ENCODE data around the gene SMIM27. TPM values are rescaled to one million over a fixed set of nuclear protein-coding genes. Genes with fewer than 3 reads are reported as not detected.

The SMIM27 gene
- total RNA-seq, 2 experiments from 2014 or later, result 20.8 to 22.2 TPM

DNA sequence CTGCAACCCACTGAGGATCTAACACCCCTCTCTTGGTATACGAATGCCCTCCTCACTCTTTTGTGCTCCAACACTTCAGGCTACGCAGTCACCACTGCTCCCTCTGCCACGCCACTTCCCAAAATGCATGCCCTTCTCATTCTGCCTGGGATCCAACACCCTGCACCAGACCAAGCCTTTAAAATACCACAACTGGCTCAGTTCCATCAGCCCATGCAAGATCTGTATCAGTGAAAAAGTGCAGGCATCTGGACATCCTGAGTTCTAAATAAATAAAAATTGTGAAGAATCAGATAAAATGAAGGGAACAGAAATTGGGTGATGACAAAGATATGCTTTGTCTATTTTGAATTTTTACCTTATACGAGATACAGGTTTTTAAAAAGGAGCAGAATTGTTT is 18.1 kb downstream of the SMIM27 start:
- Mint-ChIP-seq H3K27ac (peak overlapping the region; percentile 25), H3K4me3 (no peak overlapping the region), H3K9me3 (ENCODE audit: low read depth) (no peaks in the 10 kb centered on the region), H3K36me3 (peaks cover 26% of the 10 kb centered on the region), H3K4me1 (peaks cover 43% of the 10 kb centered on the region), H3K27me3 (no peaks in the 10 kb centered on the region)
- DNase-seq (no peak), ATAC-seq (no peak)
- CTCF ChIA-PET, result no interaction called here

DNA sequence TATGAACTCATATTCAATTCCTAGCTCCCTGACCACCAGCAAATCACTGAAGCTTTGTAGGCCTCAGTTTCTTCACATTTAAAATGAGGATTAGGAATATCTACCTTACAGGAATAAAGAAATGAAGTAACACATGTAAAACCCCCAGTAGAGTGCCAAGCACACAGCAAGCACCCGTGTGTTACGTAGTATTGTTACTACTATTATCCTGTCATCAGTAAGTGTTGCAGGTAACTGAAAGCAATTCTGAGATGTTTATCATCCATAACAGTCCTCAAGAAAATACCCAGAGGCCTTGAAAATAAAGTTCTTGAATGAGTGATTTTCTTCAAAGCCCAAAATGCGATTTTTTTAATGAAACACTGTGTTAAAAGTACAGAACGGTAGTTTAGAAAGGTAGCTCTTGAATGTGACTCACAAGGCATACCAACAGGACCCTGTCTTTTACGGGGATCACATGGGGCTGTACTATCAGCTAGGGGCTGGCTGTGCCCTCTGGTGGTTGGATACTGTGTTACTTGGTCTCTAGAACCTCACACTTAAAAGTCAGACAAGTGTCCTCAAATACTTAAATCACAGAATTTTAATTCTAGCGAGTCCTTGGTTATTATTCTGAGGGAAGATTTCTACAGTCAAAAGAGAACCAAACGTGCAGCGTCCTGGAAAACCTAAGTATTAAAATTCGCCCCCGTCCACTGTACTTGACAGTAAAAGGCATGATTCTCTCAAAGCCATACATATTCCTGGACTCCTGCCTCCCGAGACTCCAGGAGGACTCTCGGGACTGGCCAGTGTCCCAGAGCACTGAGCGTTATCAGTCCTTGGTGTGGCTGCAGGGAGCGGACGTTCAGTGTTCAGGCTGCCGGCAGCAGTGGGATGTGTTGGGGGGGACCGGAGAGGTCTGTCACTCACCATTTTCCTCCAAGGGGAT is 20.1 kb downstream of the SMIM27 start:
- peaks cover 27% of the 10 kb centered on the region for H3K4me1 Mint-ChIP-seq
- peak; percentile 85 for ATAC-seq
- peak overlapping the region; percentile 98 for H3K27ac Mint-ChIP-seq
- H3K36me3 Mint-ChIP-seq, result peaks cover 11% of the 10 kb centered on the region
- CTCF ChIA-PET, result interaction anchor here (0.6 to 12.5 kb wide), 17 partner anchors 9 to 452 kb away, joined by 3 to 454 read pairs (median 4); partner anchors contain the start of genes ACO1, DNAJA1, RIGI and SMIM27
- H3K27me3 Mint-ChIP-seq, result no peaks in the 10 kb centered on the region
- no peaks in the 10 kb centered on the region for H3K9me3 Mint-ChIP-seq (ENCODE audit: low read depth)
- H3K4me3 Mint-ChIP-seq, result peak overlapping the region; percentile 97
- peak; percentile 89 for DNase-seq

DNA sequence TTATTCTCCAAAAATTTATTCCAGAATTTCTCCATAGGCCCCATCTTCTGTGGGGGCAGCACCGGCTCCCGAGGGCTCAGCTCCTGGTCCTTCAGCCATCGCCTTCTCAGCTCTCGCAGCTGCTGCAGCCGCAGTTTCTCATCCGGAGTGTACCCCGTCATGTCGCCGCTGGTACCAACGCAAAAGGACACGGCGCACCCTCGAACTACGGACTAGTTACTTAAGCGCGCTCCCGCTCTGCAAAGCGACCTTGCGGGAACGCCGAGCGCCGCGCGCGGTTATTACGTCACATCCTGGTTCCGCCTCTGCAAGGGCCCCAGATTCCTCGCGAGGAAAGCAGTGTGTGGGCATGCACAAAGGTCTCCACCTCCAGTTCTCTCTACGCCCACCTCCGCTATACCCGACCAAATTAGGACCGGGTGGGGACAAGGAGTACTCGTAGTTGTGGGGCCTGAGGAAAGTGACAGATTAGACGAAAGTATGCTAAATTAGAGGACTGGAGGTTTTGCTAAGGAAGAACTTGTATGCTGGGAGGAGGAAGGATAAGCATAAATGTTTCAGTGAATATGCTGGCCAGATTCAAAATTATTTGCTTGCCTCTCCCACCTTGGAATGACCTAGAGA is 20.9 kb downstream of the SMIM27 start, which contains the start of gene NDUFB6:
NDUFB6 (minus strand) TSS at position 260 of the 624 bp plus-strand sequence; CDS start at position 161, 99 bp downstream.
- peak; percentile 92 for ATAC-seq
- peaks cover 26% of the 10 kb centered on the region for H3K4me1 Mint-ChIP-seq
- peak within 1 kb of the TSS; percentile 97 for H3K4me3 Mint-ChIP-seq
- H3K9me3 Mint-ChIP-seq (ENCODE audit: low read depth), result no peaks in the 10 kb centered on the region
- peak within 1 kb of the TSS; percentile 98 for H3K27ac Mint-ChIP-seq
- DNase-seq, result peak; percentile 98
- no peaks in the 10 kb centered on the region for H3K27me3 Mint-ChIP-seq
- H3K36me3 Mint-ChIP-seq, result peaks cover 7% of the 10 kb centered on the region
- CTCF ChIA-PET, result interaction anchor here (0.6 to 12.5 kb wide), 12 partner anchors 9 to 431 kb away, joined by 3 to 454 read pairs (median 6); partner anchors contain the start of genes ACO1, RIGI, SMIM27 and TOPORS

DNA sequence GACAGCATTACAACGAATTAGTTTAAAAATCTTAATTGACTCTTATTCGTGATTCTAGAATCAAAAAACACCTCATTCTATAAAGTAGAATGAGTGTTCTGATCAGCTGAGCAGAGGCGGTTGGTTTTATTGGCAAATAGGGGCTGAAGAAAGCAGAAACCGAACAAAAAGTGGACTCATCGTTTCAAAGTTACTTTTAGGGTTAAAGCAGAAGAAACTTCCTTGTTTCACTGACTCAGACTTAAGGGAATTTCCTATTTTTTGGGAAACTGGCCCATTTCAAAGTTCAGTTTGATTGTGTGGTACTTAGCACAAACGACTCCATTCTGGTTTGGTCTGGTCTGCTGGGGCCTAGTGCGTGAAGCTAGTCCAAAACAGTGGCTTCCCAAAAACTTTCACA is 21.7 kb downstream of the SMIM27 start:
- CTCF ChIA-PET, result interaction anchor here (0.6 to 12.5 kb wide), 11 partner anchors 8 to 602 kb away, joined by 3 to 454 read pairs (median 4); partner anchors contain the start of genes ACO1, RIGI, SMIM27 and TOPORS
- no peak for ATAC-seq
- Mint-ChIP-seq H3K27ac (peak overlapping the region; percentile 98), H3K4me1 (peaks cover 28% of the 10 kb centered on the region), H3K36me3 (peaks cover 3% of the 10 kb centered on the region), H3K9me3 (ENCODE audit: low read depth) (no peaks in the 10 kb centered on the region), H3K27me3 (peaks cover 7% of the 10 kb centered on the region), H3K4me3 (peak overlapping the region; percentile 97)
- no peak for DNase-seq

DNA sequence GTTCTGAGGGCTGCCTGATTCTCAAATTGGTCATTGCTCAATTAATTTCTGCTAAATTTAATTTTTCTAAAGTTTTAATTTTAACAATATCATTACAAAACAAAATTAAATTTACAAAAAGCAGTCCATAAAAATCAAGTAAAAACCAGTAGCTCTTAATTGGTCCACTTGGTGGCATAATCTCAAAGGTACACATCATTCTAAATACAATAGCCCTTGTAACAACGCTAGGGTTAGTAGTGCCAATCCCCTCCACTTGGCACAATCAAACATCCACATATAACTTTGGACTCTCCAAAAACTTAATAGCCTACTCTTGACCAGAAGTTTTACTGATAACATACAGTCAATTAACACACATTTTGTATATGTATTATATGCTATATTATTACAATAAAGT is 22.7 kb downstream of the SMIM27 start:
- Mint-ChIP-seq H3K36me3 (peaks cover 2% of the 10 kb centered on the region), H3K4me3 (no peak overlapping the region), H3K27ac (no peak overlapping the region), H3K9me3 (ENCODE audit: low read depth) (no peaks in the 10 kb centered on the region), H3K27me3 (peaks cover 8% of the 10 kb centered on the region), H3K4me1 (peaks cover 35% of the 10 kb centered on the region)
- ATAC-seq (no peak), DNase-seq (no peak)
- CTCF ChIA-PET, result interaction anchor here (0.7 to 12.5 kb wide), 7 partner anchors 9 to 198 kb away, joined by 3 to 454 read pairs (median 18); partner anchors contain the start of genes ACO1, RIGI, SMIM27 and TOPORS

DNA sequence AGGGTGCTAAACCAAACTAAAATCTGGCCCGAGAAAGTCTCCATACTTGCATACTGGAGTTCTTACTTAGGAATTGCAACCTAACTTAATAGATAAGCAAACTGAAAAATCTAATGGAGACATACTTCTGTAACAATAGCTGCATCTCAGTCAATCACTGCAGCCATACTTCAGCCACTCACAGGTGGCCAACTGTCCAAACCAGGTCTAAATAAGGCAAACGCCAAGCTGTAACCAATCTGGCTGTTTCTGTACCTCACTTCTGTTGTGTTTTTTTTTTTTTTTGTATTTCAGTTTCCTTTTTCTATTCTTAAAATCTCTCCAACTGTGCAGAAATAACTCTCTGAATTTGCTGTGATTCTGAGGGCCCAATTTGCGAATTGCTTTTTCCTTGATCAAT is 25.2 kb downstream of the SMIM27 start:
- H3K27ac Mint-ChIP-seq, result no peak overlapping the region
- no peaks in the 10 kb centered on the region for H3K36me3 Mint-ChIP-seq
- H3K27me3 Mint-ChIP-seq, result peaks cover 13% of the 10 kb centered on the region
- no peak for ATAC-seq
- no peak for DNase-seq
- peaks cover 27% of the 10 kb centered on the region for H3K4me1 Mint-ChIP-seq
- no peak overlapping the region for H3K4me3 Mint-ChIP-seq
- CTCF ChIA-PET, result interaction anchor here (1.1 to 12.5 kb wide), 3 partner anchors 27 to 200 kb away, joined by 3 to 454 read pairs (median 83); partner anchors contain the start of gene ACO1
- no peaks in the 10 kb centered on the region for H3K9me3 Mint-ChIP-seq (ENCODE audit: low read depth)

DNA sequence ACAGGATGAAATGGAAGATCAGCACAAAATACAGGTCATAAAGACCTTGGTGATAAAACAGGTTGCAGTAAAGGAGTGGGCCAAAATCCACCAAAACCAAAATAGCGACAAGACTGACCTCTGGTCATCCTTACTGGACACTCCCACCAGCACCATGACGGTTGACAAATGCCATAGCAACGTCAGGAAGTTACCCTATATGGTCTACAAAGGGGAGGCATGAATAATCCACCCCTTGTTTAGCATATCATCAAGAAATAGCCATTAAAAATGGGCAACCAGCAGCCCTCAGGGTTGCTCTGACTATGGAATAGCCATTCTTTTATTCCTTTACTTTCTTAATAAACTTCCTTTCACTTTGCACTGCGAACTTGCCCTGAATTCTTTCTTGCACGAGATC is 26.8 kb downstream of the SMIM27 start:
- no peak overlapping the region for H3K4me3 Mint-ChIP-seq
- no peak for ATAC-seq
- peaks cover 18% of the 10 kb centered on the region for H3K4me1 Mint-ChIP-seq
- CTCF ChIA-PET, result interaction anchor here (1.0 to 12.5 kb wide), 16 partner anchors 9 to 398 kb away, joined by 3 to 454 read pairs (median 6); partner anchors contain the start of gene ACO1
- H3K36me3 Mint-ChIP-seq, result no peaks in the 10 kb centered on the region
- DNase-seq, result no peak
- no peak overlapping the region for H3K27ac Mint-ChIP-seq
- no peaks in the 10 kb centered on the region for H3K9me3 Mint-ChIP-seq (ENCODE audit: low read depth)
- H3K27me3 Mint-ChIP-seq, result peaks cover 15% of the 10 kb centered on the region

DNA sequence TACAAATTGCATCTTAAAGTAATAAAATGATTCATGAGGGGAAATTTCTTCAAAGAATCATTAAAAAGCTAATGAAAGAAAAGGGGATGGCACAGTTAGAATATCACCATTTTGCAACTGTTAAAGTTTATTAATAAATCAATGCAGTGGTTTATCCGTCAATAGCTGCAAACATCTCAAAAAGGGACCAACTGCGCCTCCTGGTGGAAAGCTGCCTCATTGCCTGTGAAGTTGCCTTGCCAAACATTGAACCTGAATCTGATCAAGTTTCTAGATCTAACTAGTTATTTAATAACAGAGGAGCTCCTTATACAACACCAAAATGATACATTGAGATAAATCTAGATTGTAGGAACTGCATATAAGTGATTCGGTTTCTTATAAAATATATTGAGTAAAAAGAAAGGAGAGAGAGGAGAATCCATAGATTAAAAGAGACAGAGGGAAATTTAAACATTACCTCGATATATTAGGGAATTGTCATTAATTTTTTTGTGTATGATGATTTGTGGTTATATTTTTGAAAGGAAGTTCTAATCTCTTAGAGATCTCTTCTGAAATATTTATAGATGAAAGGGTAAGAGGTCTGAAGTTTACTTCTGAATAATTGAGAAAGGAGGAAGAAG is 27.7 kb downstream of the SMIM27 start:
- Mint-ChIP-seq H3K36me3 (no peaks in the 10 kb centered on the region), H3K27ac (no peak overlapping the region), H3K27me3 (peaks cover 18% of the 10 kb centered on the region), H3K4me1 (peaks cover 17% of the 10 kb centered on the region), H3K4me3 (no peak overlapping the region), H3K9me3 (ENCODE audit: low read depth) (no peaks in the 10 kb centered on the region)
- DNase-seq (peak; percentile 84), ATAC-seq (peak; percentile 81)
- CTCF ChIA-PET, result interaction anchor here (0.6 to 12.5 kb wide), 27 partner anchors 8 to 397 kb away, joined by 3 to 454 read pairs (median 4); partner anchors contain the start of genes ACO1, RIGI, SMIM27 and TOPORS

DNA sequence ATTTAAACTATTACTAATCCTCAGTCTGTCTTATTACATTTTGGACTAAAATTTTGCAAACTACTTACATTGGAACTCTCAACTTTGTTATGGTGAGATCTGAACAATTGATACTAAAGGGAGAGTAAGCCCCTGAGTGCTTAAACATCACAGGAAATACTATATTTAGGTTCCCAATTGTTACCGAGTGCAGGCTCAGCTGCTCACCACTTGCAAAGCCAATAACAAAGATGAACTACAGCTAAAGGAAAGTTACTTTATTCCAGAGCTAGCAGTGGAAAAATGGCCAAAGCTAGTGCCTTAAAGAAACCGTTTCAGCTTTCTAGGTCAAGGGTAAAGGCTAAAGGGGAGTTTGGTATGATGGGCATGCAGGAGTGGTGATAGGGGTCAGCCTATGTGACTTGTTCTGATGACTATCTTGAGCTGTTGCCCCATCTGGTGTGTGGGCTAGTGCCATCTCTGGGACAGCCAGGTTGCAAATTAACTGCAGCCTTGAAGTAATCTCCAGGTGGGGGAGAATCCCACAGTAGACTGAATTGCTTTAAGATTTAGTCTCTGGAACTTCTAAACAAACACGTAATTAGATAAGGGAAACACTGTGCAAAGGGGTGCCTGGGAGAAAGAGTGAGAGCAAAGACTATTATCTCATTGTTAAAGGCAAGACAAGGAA is 28.6 kb downstream of the SMIM27 start:
- Mint-ChIP-seq H3K9me3 (ENCODE audit: low read depth) (no peaks in the 10 kb centered on the region), H3K27ac (no peak overlapping the region), H3K4me1 (peaks cover 17% of the 10 kb centered on the region), H3K27me3 (peaks cover 27% of the 10 kb centered on the region), H3K4me3 (no peak overlapping the region), H3K36me3 (no peaks in the 10 kb centered on the region)
- no peak for ATAC-seq
- DNase-seq, result no peak
- CTCF ChIA-PET, result interaction anchor here (0.7 to 12.5 kb wide), 20 partner anchors 7 to 387 kb away, joined by 3 to 454 read pairs (median 4); partner anchors contain the start of genes ACO1, NDUFB6, RIGI and SMIM27

DNA sequence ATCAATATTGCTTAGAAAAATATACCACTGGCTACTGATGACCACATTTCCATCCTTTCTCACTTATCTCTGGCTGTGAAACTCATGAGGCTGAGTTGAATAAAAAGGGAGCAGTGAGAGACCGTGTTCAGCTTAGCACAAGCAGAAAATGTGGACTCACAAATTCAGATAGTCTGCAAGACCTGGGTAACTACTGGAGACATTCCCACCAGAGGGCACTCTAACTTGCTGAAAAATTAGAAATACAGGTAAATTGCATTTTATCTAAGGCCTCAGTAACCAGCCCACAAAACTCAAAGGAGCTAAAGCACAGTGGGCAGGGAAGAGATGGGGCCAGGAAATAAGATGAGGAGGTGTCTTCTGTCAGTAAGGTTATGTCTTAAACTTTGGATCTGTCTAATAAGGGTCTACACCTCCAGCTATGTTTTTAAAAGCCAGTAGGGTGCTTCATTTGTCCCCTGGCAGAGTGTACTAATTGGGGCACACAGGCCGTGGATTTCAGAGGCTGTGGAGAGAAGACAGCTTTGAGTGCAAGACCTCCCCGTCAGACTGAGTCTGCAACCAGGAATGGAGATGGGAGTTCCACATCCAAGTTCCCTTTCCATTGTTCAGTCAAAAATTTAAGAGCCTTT is 29.5 kb downstream of the SMIM27 start:
- Mint-ChIP-seq H3K4me3 (no peak overlapping the region), H3K9me3 (ENCODE audit: low read depth) (no peaks in the 10 kb centered on the region), H3K27me3 (peaks cover 35% of the 10 kb centered on the region), H3K4me1 (peaks cover 17% of the 10 kb centered on the region), H3K36me3 (no peaks in the 10 kb centered on the region), H3K27ac (no peak overlapping the region)
- ATAC-seq (peak; percentile 47), DNase-seq (peak; percentile 50)
- CTCF ChIA-PET, result interaction anchor here (0.7 to 12.5 kb wide), 18 partner anchors 8 to 392 kb away, joined by 3 to 454 read pairs (median 4); partner anchors contain the start of genes ACO1, NDUFB6, SMIM27 and TOPORS

DNA sequence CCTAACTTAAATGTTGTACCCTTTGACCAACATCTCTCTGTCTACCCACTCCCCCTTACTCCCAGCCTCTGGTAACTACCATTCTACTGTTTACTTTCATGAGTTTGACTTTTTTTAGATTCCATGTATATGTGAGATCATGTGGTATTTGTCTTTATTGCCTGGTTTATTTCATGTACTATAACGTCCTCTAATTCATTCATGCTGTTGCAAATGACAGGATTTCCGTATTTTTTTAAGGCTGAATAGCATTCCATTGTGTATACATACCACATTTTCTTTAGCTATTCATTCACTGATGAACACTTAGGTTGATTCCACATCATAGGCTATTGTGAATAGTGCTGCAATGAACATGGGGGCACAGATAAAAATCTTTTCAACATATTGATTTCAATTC is 32.7 kb downstream of the SMIM27 start:
- Mint-ChIP-seq H3K4me3 (no peak overlapping the region), H3K9me3 (ENCODE audit: low read depth) (no peaks in the 10 kb centered on the region), H3K27me3 (peaks cover 32% of the 10 kb centered on the region), H3K36me3 (no peaks in the 10 kb centered on the region), H3K27ac (no peak overlapping the region), H3K4me1 (peaks cover 7% of the 10 kb centered on the region)
- CTCF ChIA-PET, result interaction anchor here (1.0 kb wide), 1 partner anchor 384 kb away, joined by 4 read pairs; no protein-coding TSS in a partner anchor
- no peak for DNase-seq
- ATAC-seq, result no peak

DNA sequence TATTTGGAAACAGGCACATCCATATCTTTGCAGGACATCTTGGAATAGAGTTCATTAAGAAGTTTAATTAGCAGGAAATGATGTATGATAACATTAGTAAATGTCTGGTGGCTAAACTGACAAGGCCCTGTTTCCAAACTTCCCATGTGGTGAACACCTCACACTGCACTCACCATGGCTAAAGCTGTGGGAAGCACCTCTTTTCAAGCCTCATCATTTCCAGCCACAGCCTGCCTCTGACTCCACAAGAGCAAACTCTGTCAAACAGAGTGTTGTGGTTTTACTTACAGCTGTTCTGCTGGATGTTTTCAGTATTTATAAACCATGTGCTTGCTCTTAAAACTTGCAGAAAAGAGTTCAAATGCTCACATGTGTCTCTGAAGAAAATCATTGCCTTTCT is 35.8 kb downstream of the SMIM27 start:
- no peak overlapping the region for H3K4me3 Mint-ChIP-seq
- H3K27me3 Mint-ChIP-seq, result peaks cover 45% of the 10 kb centered on the region
- H3K4me1 Mint-ChIP-seq, result no peaks in the 10 kb centered on the region
- H3K36me3 Mint-ChIP-seq, result no peaks in the 10 kb centered on the region
- no peak overlapping the region for H3K27ac Mint-ChIP-seq
- ATAC-seq, result peak; percentile 33
- no peaks in the 10 kb centered on the region for H3K9me3 Mint-ChIP-seq (ENCODE audit: low read depth)
- CTCF ChIA-PET, result interaction anchor here (1.1 to 5.3 kb wide), 5 partner anchors 8 to 386 kb away, joined by 4 to 45 read pairs (median 7); no protein-coding TSS in a partner anchor
- no peak for DNase-seq

All from activated CD8-positive, alpha-beta memory T cell treated with anti-CD3 and anti-CD28 coated beads, Interleukin-2, amount 10 ng/mL, durations not matched to agents 7 days and 5 days (primary cell).